GM12878 (cell line): ENCODE results near the gene DHDDS. TPM values are rescaled to one million over a fixed set of nuclear protein-coding genes. Genes with fewer than 3 reads are reported as not detected.

Source experiments
- ATAC-seq: fragments of 200-7000 bp; cut with Tn5 transposase; 3 replicates; pipeline ENCODE4 v1.9.1; 2020; ENCODE audit warnings: mild to moderate bottlenecking, moderate library complexity
- BruUV-seq: library from RNA; stranded (reverse); fragments of 400-500 nt; replicated peaks from 2 replicates; lab custom pipeline; 2021; lab: Mats Ljungman, UMichigan
- CTCF ChIA-PET: fragments of 300-600 bp; sonication (Branson Sonifier 250); formaldehyde crosslinking; extraction: SDS; loops from one replicate; lab custom pipeline; 2021; ENCODE audit warnings: inconsistent platforms; lab: Yijun Ruan, JAX
- POLR2A ChIA-PET: fragments of 350-600 bp; formaldehyde crosslinking; extraction: SDS; loops from one replicate; lab custom pipeline; 2021; ENCODE audit warnings: inconsistent platforms; lab: Charles Lee
- RAD21 ChIA-PET: fragments of 300-600 bp; sonication (Branson Sonifier 250); formaldehyde crosslinking; loops from one replicate; lab custom pipeline; 2023; ENCODE audit warnings: antibody characterized with exemption; ENCODE audit not compliant: unreplicated experiment; lab: Charles Lee
- SMC1A ChIA-PET: fragments of 300-600 bp; sonication (Branson Sonifier 250); formaldehyde crosslinking; loops from one replicate; lab custom pipeline; 2023; ENCODE audit not compliant: unreplicated experiment, uncharacterized antibody; lab: Charles Lee
- DNase-seq: peaks from one replicate; pipeline ENCODE4 v3.0.0-alpha.2; 2011; ENCODE audit warnings: low read depth, low spot score
- FAIRE-seq: peaks from 3 replicates; lab custom pipeline; 2011; peaks lifted over from hg19 to GRCh38; lab: Jason Lieb, UNC
- H2AFZ ChIP-seq: 2 replicates; pipeline ENCODE4 v1.6.0; 2011; ENCODE audit warnings: low read depth, low read length, control low read depth; ENCODE audit not compliant: control insufficient read depth
- H3K27ac ChIP-seq: 2 replicates; pipeline ENCODE4 v1.5.1; 2011; ENCODE audit warnings: control low read depth; ENCODE audit not compliant: control insufficient read depth, insufficient read depth
- H3K27me3 ChIP-seq, 2 experiments: replicated peaks in 1 of 2; 2 replicates each; pipeline versions ENCODE4 v1.6.0 to v1.6.1; 2011; ENCODE audit warnings: low read length in 1 of 2; ENCODE audit not compliant: control insufficient read depth in 2 of 2, insufficient read depth in 2 of 2
- H3K36me3 ChIP-seq, 2 experiments: 2 replicates each; pipeline ENCODE4 v1.5.1; 2011; ENCODE audit warnings: low read length in 1 of 2; ENCODE audit not compliant: control insufficient read depth in 2 of 2, insufficient read depth in 2 of 2
- H3K4me1 ChIP-seq: 2 replicates; pipeline ENCODE4 v1.6.1; 2011; ENCODE audit warnings: mild to moderate bottlenecking, low read length, moderate library complexity, mixed read lengths; ENCODE audit not compliant: control insufficient read depth, insufficient read depth
- H3K4me2 ChIP-seq: 2 replicates; pipeline ENCODE4 v1.6.0; 2011; ENCODE audit warnings: control low read depth; ENCODE audit not compliant: control insufficient read depth, insufficient read depth
- H3K4me3 ChIP-seq: fragments of 200-600 bp; sonication (generic); 2 replicates; pipeline ENCODE4 v1.5.1; 2016
- H3K79me2 ChIP-seq: 2 replicates; pipeline ENCODE4 v1.6.0; 2011; ENCODE audit warnings: low read length; ENCODE audit not compliant: control insufficient read depth, insufficient read depth
- H3K9ac ChIP-seq: 2 replicates; pipeline ENCODE4 v1.8.0; 2011; ENCODE audit warnings: low read length, control low read depth, mixed read lengths; ENCODE audit not compliant: control insufficient read depth, insufficient read depth
- H3K9me3 ChIP-seq: replicated peaks from 3 replicates; pipeline ENCODE4 v1.5.1; 2011; ENCODE audit warnings: mild to moderate bottlenecking, low read length; ENCODE audit not compliant: control insufficient read depth, insufficient read depth
- H4K20me1 ChIP-seq: 2 replicates; pipeline ENCODE4 v1.6.0; 2011; ENCODE audit not compliant: control insufficient read depth, insufficient read depth
- BHLHE40 ChIP-seq, 2 experiments: fragments of 450-650 bp in 1 of 2; IDR thresholded peaks; 2 replicates each; pipeline ENCODE4 v1.6.1; 2011 to 2017; ENCODE audit warnings: low read depth in 2 of 2, borderline replicate concordance in 1 of 2, improper control_type of control experiment in 1 of 2, low read length in 1 of 2, mild to moderate bottlenecking in 1 of 2
- FOXM1 ChIP-seq: IDR thresholded peaks from 2 replicates; pipeline ENCODE4 v1.6.1; 2012; ENCODE audit warnings: low read depth, mild to moderate bottlenecking, inconsistent platforms, low read length, moderate library complexity
- GATAD2B ChIP-seq: fragments of 450-650 bp; conservative IDR thresholded peaks from 2 replicates; pipeline ENCODE4 v1.6.1; 2017; ENCODE audit warnings: low read depth, mild to moderate bottlenecking, moderate library complexity
- HCFC1 ChIP-seq: fragments of 150-350 bp; IDR thresholded peaks from 2 replicates; pipeline ENCODE4 v1.6.1; 2014; ENCODE audit warnings: low read length
- HDGF ChIP-seq: fragments of 450-650 bp; IDR thresholded peaks from 2 replicates; pipeline ENCODE4 v1.6.1; 2016; ENCODE audit warnings: antibody characterized with exemption
- MEF2B ChIP-seq: fragments of 450-650 bp; IDR thresholded peaks from 2 replicates; pipeline ENCODE4 v1.6.1; 2018; ENCODE audit warnings: mild to moderate bottlenecking, moderate library complexity; ENCODE audit not compliant: partially characterized antibody, poor library complexity, severe bottlenecking
- MXI1 ChIP-seq: fragments of 150-350 bp; IDR thresholded peaks from 2 replicates; pipeline ENCODE4 v1.6.1; 2011; ENCODE audit warnings: low read depth, mild to moderate bottlenecking, inconsistent platforms, low read length, improper control_type of control experiment
- NFYA ChIP-seq: IDR thresholded peaks from 2 replicates; pipeline ENCODE4 v1.6.1; 2011; ENCODE audit warnings: low read depth, mild to moderate bottlenecking, low read length, improper control_type of control experiment, borderline replicate concordance
- NFYB ChIP-seq: IDR thresholded peaks from 2 replicates; pipeline ENCODE4 v1.6.1; 2011; ENCODE audit warnings: low read depth, mild to moderate bottlenecking, low read length, improper control_type of control experiment, moderate library complexity; ENCODE audit not compliant: insufficient read depth
- ZZZ3 ChIP-seq: IDR thresholded peaks from 2 replicates; pipeline ENCODE4 v1.6.1; 2011; ENCODE audit warnings: low read depth; ENCODE audit not compliant: control insufficient read depth, insufficient read length
- WGBS: methylation state at CpG from one replicate; pipeline ENCODE4 v1.1.6; 2016; ENCODE audit warnings: low lambda C conversion rate; ENCODE audit not compliant: insufficient replicate concordance, insufficient coverage; ENCODE audit errors: missing lambda C conversion rate; 5-methylcytosine and 5-hydroxymethylcytosine counted together
- in situ Hi-C: fragments of 300-500 bp; cut with MboI; formaldehyde crosslinking; loops from 9 replicates; pipeline ENCODE4 v1.14.3; 2018; ENCODE audit warnings: mixed read lengths
- intact Hi-C: fragments of 100-400 bp; cut with micrococcal nuclease; formaldehyde crosslinking; loops from one replicate; pipeline ENCODE4 v1.14.2; 2022; ENCODE audit not compliant: unreplicated experiment
- polyA plus RNA-seq, 11 experiments: library from polyadenylated mRNA; depleted of rRNA in 4 of 11; unstranded in 6 of 11; stranded (reverse) in 5 of 11; fragments of >200 nt; fragmentation: Nextera tagmentation in 4 of 11; fragmentation: Illumina TruSeq in 1 of 11; extraction: Ambion mirVana in 4 of 11; extraction: Trizol in 1 of 11; gene quantifications; 1 replicate in 1 of 11; 2 replicates in 10 of 11; pipeline versions ENCODE4 v1.2.1 to v1.2.3, GENCODE V29; 2011 to 2016; ENCODE audit warnings: inconsistent platforms in 2 of 11, missing spikeins in 2 of 11, low read depth in 1 of 11
- total RNA-seq, 4 experiments: library from RNA; depleted of rRNA in 3 of 4; stranded (reverse); fragments of >200 nt in 3 of 4; fragmentation: Illumina TruSeq in 1 of 4; extraction: Trizol in 1 of 4; gene quantifications; 2 replicates each; pipeline versions ENCODE4 v1.2.1 to v1.2.3, GENCODE V29; 2013 to 2021
- TF ChIP-seq, protein P1 (sequence below): fragments of 450-650 bp; IDR thresholded peaks from 2 replicates; pipeline ENCODE4 v1.6.1; 2017; ENCODE audit warnings: mild to moderate bottlenecking, low read depth, inconsistent platforms; ENCODE audit not compliant: poor library complexity, severe bottlenecking

DHDDS gene
- total and polyA plus RNA-seq, 10 of the 15 experiments (the other 5 are each of a cell fraction or from before 2014, with no cell fraction given): 22.7 to 47.5 (median 36.4) TPM

DNA sequence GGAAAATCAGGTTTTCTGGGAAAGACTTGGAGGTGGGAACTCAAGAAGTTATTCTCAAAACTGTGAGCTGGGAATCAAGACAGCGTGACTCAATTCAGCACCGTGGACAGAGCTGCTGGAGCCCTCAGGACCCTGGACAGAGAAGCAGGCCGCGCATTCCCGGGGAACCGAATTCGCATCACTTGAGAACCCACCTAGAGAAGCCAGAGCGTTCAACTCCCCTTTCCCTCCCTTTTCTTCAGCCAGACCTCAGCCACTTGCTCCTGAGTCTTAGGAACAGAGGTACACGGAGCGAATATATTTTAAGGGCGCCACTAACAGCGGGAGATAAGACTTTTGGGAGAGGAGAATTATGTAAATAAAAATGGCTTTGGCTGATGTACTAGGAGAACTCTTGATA is 23.5 kb upstream of the DHDDS start (continued):
- 0 out of 2 replicates have a peak, but pooled peaks have one; percentile 12 for TF ChIP-seq HCFC1
- no peak for TF ChIP-seq HDGF
- TF ChIP-seq GATAD2B: no peak; the same call in 1 of the 2 replicates
- TF ChIP-seq NFYB: no peak
- no peak for TF ChIP-seq MEF2B
- TF ChIP-seq FOXM1: no peak
- TF ChIP-seq MXI1: peak; percentile 98
- TF ChIP-seq, protein P1, sequence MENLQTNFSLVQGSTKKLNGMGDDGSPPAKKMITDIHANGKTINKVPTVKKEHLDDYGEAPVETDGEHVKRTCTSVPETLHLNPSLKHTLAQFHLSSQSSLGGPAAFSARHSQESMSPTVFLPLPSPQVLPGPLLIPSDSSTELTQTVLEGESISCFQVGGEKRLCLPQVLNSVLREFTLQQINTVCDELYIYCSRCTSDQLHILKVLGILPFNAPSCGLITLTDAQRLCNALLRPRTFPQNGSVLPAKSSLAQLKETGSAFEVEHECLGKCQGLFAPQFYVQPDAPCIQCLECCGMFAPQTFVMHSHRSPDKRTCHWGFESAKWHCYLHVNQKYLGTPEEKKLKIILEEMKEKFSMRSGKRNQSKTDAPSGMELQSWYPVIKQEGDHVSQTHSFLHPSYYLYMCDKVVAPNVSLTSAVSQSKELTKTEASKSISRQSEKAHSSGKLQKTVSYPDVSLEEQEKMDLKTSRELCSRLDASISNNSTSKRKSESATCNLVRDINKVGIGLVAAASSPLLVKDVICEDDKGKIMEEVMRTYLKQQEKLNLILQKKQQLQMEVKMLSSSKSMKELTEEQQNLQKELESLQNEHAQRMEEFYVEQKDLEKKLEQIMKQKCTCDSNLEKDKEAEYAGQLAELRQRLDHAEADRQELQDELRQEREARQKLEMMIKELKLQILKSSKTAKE: no peak
- TF ChIP-seq ZZZ3: no peak

DNA sequence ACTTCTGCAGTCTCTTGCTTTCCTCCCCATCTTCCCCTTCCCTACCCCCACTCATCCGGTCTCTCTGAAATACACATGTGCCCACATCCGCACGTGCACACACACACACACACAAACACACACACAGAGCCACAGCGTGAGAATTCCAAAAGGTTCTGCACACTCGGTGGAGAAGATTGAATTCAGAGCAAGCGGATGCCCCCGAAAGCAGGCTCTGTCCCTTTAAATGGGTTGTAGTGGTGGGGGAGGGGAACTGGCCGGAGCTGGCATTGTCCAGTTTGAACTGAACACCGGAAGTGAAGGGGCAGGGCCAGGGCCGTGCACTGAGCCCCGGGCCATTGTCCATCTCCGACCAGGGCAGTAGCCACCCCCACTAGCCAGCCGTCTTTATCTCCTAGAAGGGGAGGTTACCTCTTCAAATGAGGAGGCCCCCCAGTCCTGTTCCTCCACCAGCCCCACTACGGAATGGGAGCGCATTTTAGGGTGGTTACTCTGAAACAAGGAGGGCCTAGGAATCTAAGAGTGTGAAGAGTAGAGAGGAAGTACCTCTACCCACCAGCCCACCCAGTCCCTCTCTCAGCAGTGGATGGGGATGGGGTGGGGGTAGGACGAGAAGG is 22.8 kb upstream of the DHDDS start:
- no TSS peak for BruUV-seq
- Histone ChIP-seq H3K36me3 (no peaks in the 10 kb centered on the region), H2AFZ (no peak overlapping the region), H3K79me2 (no peaks in the 10 kb centered on the region), H3K9me3 (no peaks in the 10 kb centered on the region), H3K4me1 (no peaks in the 10 kb centered on the region), H3K27me3 (peaks cover 8 to 10% of the 10 kb centered on the region in 2 experiments), H3K27ac (no peak overlapping the region), H4K20me1 (no peaks in the 10 kb centered on the region), H3K4me2 (no peak overlapping the region), H3K9ac (no peak overlapping the region), H3K4me3 (no peak overlapping the region)
- in situ Hi-C loops (no loop called here), intact Hi-C loops (no loop called here)
- WGBS: 20% methylated on average over 16 of the region's 16 CpGs
- CTCF ChIA-PET: interaction anchor here (0.6 to 5.1 kb wide), 3 partner anchors 7 to 319 kb away, joined by 3 to 35 read pairs (median 5); no protein-coding TSS in a partner anchor
- RAD21 ChIA-PET: no interaction called here
- TF ChIP-seq NFYA (no peak), BHLHE40 (IDR thresholded peaks at IDR 0.05; ENCODE audit: borderline replicate concordance in 1 of 2, low read depth in 2 of 2, low read length in 1 of 2) (peak in 1 of 2 experiments; percentile 19; a peak in 1 of 4 replicates)
- POLR2A ChIA-PET: no interaction called here
- SMC1A ChIA-PET: interaction anchor here (0.5 to 0.7 kb wide), 2 partner anchors 31 to 102 kb away, joined by 3 read pairs; no protein-coding TSS in a partner anchor
- no peak for DNase-seq
- no peak for FAIRE-seq
- ATAC-seq: no peak; the same call in 2 of the 3 replicates
